ENCODE data around the gene IDH3B. TPM values are rescaled to one million over a fixed set of nuclear protein-coding genes. Genes with fewer than 3 reads are reported as not detected.
A peak's percentile ranks its signal among the peaks of the same experiment; 100 is the strongest.

Gene IDH3B
- total and polyA plus RNA-seq, 2 of the 13 experiments (the other 11 are each of a cell fraction or from before 2014, with no cell fraction given): 215 to 254 TPM

DNA sequence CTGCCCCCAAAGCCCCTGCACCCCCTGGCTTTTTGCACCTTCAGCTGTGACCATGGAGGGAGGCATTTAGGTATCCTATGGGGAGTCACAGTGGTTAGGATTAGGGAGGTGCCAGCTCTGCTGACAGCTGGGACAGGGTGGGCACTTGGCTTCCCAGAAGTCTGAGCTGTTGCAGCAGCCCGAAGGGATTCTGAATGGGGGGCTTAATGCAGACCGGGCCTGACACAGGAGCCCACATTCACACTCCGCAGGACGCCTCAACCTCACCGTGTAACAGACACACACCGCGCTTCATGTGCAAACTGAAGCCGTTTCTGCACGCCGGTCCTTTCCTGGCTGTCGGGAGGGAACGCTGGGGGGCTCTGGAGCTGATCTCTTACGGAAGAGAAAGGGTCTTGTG lies 30.5 kb upstream of the IDH3B start:
- POLR2A ChIA-PET: interaction anchor here (2.3 kb wide), 1 partner anchor 42 kb away, joined by 8 read pairs; the partner anchor contains the start of gene NOP56
- no peak for TF ChIP-seq NFIB (CRISPR knock-in tag; IDR thresholded peaks at IDR 0.05; ENCODE audit: borderline replicate concordance)
- Histone ChIP-seq H2AFZ (ENCODE audit: low read length) (no peak overlapping the region), H3K79me2 (ENCODE audit: insufficient read depth, low read length) (no peaks in the 10 kb centered on the region), H3K9ac (ENCODE audit: insufficient read depth, low read depth, low read length) (no peak overlapping the region), H3K9me3 (ENCODE audit: low read length) (no peaks in the 10 kb centered on the region), H3K4me1 (ENCODE audit: insufficient read depth, low read length) (peaks cover 15% of the 10 kb centered on the region), H4K20me1 (ENCODE audit: insufficient read depth, low read length) (peaks cover 6% of the 10 kb centered on the region; the same call in 1 of the 2 replicates), H3K36me3 (replicated peaks in 1 of 2; ENCODE audit: control insufficient read depth in 1 of 2, insufficient read depth in 2 of 2, low read length in 2 of 2) (no peaks in the 10 kb centered on the region), H3K27ac (ENCODE audit: extremely low read length, insufficient read depth, low read length) (no peak overlapping the region), H3K27me3 (ENCODE audit: control insufficient read depth in 1 of 2, insufficient read depth in 2 of 2, low read length in 2 of 2) (peaks cover 39 to 85% of the 10 kb centered on the region in 2 experiments), H3K4me2 (ENCODE audit: low read depth, low read length) (no peak overlapping the region), H3K4me3 (replicated peaks in 1 of 3; ENCODE audit: insufficient read depth in 1 of 3, low read depth in 2 of 3, low read length in 3 of 3) (no peak overlapping the region)
- WGBS (ENCODE audit: low lambda C conversion rate): 64% methylated on average over 13 of the region's 13 CpGs
- BruUV-seq (replicated peaks): no TSS peak
- in situ Hi-C loops (cut with HindIII; ENCODE audit: extremely low pct_ligation_motif_present, low pct_unique_long_range_greater_than_20kb) (no loop called here), intact Hi-C loops (cut with micrococcal nuclease; ENCODE audit: unreplicated experiment) (no loop called here)
- no peak for FAIRE-seq
- no peak for DNase-seq (ENCODE audit: low spot score)
- ATAC-seq: no peak
- CTCF ChIA-PET (ENCODE audit: low intra/inter-chr PET ratio, low total read pairs): no interaction called here

DNA sequence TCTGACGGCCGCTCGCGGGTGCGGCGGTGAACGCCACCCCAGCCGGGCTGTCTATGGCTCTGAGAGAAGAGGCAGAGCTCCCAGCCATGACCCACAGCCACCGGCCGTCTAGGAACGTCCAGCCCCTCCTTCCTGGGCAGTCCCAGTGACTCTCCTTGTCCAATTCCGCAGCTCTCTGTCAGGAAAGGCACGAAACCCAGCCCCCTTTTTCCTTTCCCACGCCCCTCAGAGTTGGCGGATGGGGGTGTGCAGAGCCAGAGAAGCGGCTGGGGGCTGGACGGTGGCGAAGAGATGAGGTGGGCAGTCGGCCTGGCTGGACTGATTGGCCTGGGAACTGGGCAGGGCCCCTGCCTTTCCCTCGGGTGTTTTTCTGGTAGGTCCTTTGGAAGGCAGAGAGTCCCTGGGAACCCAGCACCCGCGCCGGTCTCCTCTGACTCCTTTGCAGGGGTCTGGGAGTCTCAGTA lies 30.0 kb upstream of the IDH3B start:
- peak overlapping the region in 1 of 3 experiments; percentile 72; a peak in 1 of 6 replicates for H3K4me3 ChIP-seq (replicated peaks in 1 of 3; ENCODE audit: insufficient read depth in 1 of 3, low read depth in 2 of 3, low read length in 3 of 3)
- H3K27ac ChIP-seq (ENCODE audit: extremely low read length, insufficient read depth, low read length): no peak overlapping the region
- no TSS peak for BruUV-seq (replicated peaks)
- no peak overlapping the region for H3K9ac ChIP-seq (ENCODE audit: insufficient read depth, low read depth, low read length)
- H3K79me2 ChIP-seq (ENCODE audit: insufficient read depth, low read length): no peaks in the 10 kb centered on the region
- peaks cover 12% of the 10 kb centered on the region for H3K4me1 ChIP-seq (ENCODE audit: insufficient read depth, low read length)
- FAIRE-seq: no peak
- in situ Hi-C loops (cut with HindIII; ENCODE audit: extremely low pct_ligation_motif_present, low pct_unique_long_range_greater_than_20kb) (no loop called here), intact Hi-C loops (cut with micrococcal nuclease; ENCODE audit: unreplicated experiment) (no loop called here)
- H2AFZ ChIP-seq (ENCODE audit: low read length): no peak overlapping the region
- no peaks in the 10 kb centered on the region for H3K9me3 ChIP-seq (ENCODE audit: low read length)
- ChIA-PET POLR2A (interaction anchor here (2.3 kb wide), 1 partner anchor 42 kb away, joined by 8 read pairs; the partner anchor contains the start of gene NOP56), CTCF (ENCODE audit: low intra/inter-chr PET ratio, low total read pairs) (no interaction called here)
- WGBS (ENCODE audit: low lambda C conversion rate): 69% methylated on average over 21 of the region's 23 CpGs
- DNase-seq (ENCODE audit: low spot score): no peak
- H4K20me1 ChIP-seq (ENCODE audit: insufficient read depth, low read length): peaks cover 6% of the 10 kb centered on the region; the same call in 1 of the 2 replicates
- H3K36me3 ChIP-seq (replicated peaks in 1 of 2; ENCODE audit: control insufficient read depth in 1 of 2, insufficient read depth in 2 of 2, low read length in 2 of 2): no peaks in the 10 kb centered on the region
- H3K27me3 ChIP-seq (ENCODE audit: control insufficient read depth in 1 of 2, insufficient read depth in 2 of 2, low read length in 2 of 2): peaks cover 35 to 85% of the 10 kb centered on the region in 2 experiments
- H3K4me2 ChIP-seq (ENCODE audit: low read depth, low read length): no peak overlapping the region
- ATAC-seq: peak; percentile 3; the same call in 2 of the 3 replicates
- no peak for TF ChIP-seq NFRKB (IDR thresholded peaks at IDR 0.05)
- TF ChIP-seq NFYB (CRISPR knock-in tag; IDR thresholded peaks at IDR 0.05): no peak
- TF ChIP-seq ZNF33B (CRISPR knock-in tag; IDR thresholded peaks at IDR 0.05): no peak
- TF ChIP-seq, protein P1, sequence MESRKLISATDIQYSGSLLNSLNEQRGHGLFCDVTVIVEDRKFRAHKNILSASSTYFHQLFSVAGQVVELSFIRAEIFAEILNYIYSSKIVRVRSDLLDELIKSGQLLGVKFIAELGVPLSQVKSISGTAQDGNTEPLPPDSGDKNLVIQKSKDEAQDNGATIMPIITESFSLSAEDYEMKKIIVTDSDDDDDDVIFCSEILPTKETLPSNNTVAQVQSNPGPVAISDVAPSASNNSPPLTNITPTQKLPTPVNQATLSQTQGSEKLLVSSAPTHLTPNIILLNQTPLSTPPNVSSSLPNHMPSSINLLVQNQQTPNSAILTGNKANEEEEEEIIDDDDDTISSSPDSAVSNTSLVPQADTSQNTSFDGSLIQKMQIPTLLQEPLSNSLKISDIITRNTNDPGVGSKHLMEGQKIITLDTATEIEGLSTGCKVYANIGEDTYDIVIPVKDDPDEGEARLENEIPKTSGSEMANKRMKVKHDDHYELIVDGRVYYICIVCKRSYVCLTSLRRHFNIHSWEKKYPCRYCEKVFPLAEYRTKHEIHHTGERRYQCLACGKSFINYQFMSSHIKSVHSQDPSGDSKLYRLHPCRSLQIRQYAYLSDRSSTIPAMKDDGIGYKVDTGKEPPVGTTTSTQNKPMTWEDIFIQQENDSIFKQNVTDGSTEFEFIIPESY (CRISPR knock-in tag; IDR thresholded peaks at IDR 0.05): no peak
- TF ChIP-seq EEA1 (CRISPR knock-in tag; IDR thresholded peaks at IDR 0.05; ENCODE audit: borderline replicate concordance): no peak
- TF ChIP-seq, protein P2, sequence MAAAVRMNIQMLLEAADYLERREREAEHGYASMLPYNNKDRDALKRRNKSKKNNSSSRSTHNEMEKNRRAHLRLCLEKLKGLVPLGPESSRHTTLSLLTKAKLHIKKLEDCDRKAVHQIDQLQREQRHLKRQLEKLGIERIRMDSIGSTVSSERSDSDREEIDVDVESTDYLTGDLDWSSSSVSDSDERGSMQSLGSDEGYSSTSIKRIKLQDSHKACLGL (CRISPR knock-in tag; IDR thresholded peaks at IDR 0.05): peak; percentile 56; the same call in 1 of the 2 replicates
- TF ChIP-seq ZNF615 (CRISPR knock-in tag; IDR thresholded peaks at IDR 0.05; ENCODE audit: borderline replicate concordance): no peak
- TF ChIP-seq SMARCE1 (IDR thresholded peaks at IDR 0.05; ENCODE audit: borderline replicate concordance): no peak
- no peak for TF ChIP-seq ZNF709 (CRISPR knock-in tag; IDR thresholded peaks at IDR 0.05)
- 0 out of 2 replicates have a peak, but pooled peaks have one; percentile 31 for TF ChIP-seq POGZ (CRISPR knock-in tag; IDR thresholded peaks at IDR 0.05)
- TF ChIP-seq RFXANK (CRISPR knock-in tag; IDR thresholded peaks at IDR 0.05): no peak
- TF ChIP-seq GATAD2A (CRISPR knock-in tag; IDR thresholded peaks at IDR 0.05): no peak
- no peak for TF ChIP-seq HOXA9 (CRISPR knock-in tag; IDR thresholded peaks at IDR 0.05; ENCODE audit: borderline replicate concordance)
- TF ChIP-seq PHF21A (CRISPR knock-in tag; IDR thresholded peaks at IDR 0.05): no peak
- TF ChIP-seq ZSCAN29 (CRISPR knock-in tag; conservative IDR thresholded peaks at IDR 0.05): no peak
- TF ChIP-seq FOXK1 (CRISPR knock-in tag; IDR thresholded peaks at IDR 0.05; ENCODE audit: borderline replicate concordance, low read depth): no peak
- TF ChIP-seq POLR2A (IDR thresholded peaks at IDR 0.05; ENCODE audit: insufficient read depth in 1 of 2, low read depth in 2 of 2, low read length in 2 of 2): no peak
- TF ChIP-seq HIVEP1 (CRISPR knock-in tag; IDR thresholded peaks at IDR 0.05): 0 out of 2 replicates have a peak, but pooled peaks have one; percentile 54

Data from HepG2 (cell line).